ENCODE data around the gene PDCD4.

- TF ChIP-seq FOXM1 (IDR thresholded peaks at IDR 0.05; ENCODE audit: borderline replicate concordance) (no peak), ELF4 (IDR thresholded peaks at IDR 0.05) (no peak), PKNOX1 (IDR thresholded peaks at IDR 0.05) (no peak), SUZ12 (IDR thresholded peaks at IDR 0.05) (no peak), CTBP1 (IDR thresholded peaks at IDR 0.05; ENCODE audit: borderline replicate concordance) (no peak), FOXA1 (IDR thresholded peaks at IDR 0.05) (no peak), ZNF384 (IDR thresholded peaks at IDR 0.05) (no peak), FOXK2 (IDR thresholded peaks at IDR 0.05) (no peak), SP1 (IDR thresholded peaks at IDR 0.05) (no peak), ARNT (IDR thresholded peaks at IDR 0.05) (no peak), HDGF (IDR thresholded peaks at IDR 0.05; ENCODE audit: borderline replicate concordance) (no peak), LEF1 (IDR thresholded peaks at IDR 0.05; ENCODE audit: borderline replicate concordance) (no peak), NFRKB (IDR thresholded peaks at IDR 0.05) (no peak), L3MBTL2 (conservative IDR thresholded peaks at IDR 0.05) (no peak)
Measured at GRCh38 chr10:110853921-110854605, 17.7 kb upstream of the PDCD4 start.

Measured in HEK293T (cell line).